ENCODE results near the gene TRAF7.

- TF ChIP-seq, protein P1, sequence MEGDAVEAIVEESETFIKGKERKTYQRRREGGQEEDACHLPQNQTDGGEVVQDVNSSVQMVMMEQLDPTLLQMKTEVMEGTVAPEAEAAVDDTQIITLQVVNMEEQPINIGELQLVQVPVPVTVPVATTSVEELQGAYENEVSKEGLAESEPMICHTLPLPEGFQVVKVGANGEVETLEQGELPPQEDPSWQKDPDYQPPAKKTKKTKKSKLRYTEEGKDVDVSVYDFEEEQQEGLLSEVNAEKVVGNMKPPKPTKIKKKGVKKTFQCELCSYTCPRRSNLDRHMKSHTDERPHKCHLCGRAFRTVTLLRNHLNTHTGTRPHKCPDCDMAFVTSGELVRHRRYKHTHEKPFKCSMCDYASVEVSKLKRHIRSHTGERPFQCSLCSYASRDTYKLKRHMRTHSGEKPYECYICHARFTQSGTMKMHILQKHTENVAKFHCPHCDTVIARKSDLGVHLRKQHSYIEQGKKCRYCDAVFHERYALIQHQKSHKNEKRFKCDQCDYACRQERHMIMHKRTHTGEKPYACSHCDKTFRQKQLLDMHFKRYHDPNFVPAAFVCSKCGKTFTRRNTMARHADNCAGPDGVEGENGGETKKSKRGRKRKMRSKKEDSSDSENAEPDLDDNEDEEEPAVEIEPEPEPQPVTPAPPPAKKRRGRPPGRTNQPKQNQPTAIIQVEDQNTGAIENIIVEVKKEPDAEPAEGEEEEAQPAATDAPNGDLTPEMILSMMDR (IDR thresholded peaks at IDR 0.05): no peak
- TF ChIP-seq POLR2A (IDR thresholded peaks at IDR 0.05): no peak
- no peak for TF ChIP-seq EP300 (IDR thresholded peaks at IDR 0.05)
These were observed 7.1 kb downstream of the TRAF7 start for GRCh38 chr16:2162676-2163118.
